ENCODE data around the gene SUPT3H.
"Not testable (repeated sequence)": the region's sequence is repeated elsewhere in the genome, so short reads cannot be mapped to it uniquely, and the experiment has no call there.

SUPT3H gene

DNA sequence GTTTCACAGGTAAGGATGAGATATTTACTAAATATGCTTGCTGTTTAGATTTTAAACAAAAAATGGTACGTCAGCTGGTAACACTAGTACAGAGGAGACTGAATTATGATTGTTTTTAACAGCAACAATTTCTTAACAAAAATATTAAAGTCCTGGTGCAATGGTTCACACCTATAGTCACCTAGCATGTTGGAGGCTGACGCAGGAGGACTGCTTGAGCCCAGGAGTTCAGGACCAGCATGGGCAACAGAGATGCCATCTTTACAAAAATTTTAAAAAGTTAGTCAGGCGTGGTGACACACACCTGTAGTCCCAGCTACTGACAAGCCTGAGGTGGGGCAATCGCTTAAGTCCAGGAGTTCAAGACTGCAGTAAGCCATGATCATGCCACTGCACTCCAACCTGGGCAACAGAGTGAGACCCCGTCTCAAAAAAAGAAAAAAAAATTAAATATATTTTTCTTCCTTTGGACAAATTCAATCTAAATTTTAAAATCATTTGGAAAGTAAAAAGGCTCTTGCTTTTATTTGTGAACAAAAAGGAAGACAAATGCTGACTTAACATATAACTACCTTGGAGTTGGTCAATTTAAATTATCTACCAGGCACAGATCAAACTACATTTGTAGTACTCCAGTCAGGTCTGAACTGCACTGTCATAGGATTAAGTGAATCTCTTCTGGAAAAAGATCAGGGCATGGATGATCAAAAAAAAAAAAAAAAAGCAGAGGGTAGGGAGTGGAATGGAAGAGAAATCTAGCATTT, 87.8 kb downstream of the SUPT3H start:
- Histone ChIP-seq H3K4me3 (no peak overlapping the region), H3K27ac (no peak overlapping the region)
- TF ChIP-seq, protein P1, sequence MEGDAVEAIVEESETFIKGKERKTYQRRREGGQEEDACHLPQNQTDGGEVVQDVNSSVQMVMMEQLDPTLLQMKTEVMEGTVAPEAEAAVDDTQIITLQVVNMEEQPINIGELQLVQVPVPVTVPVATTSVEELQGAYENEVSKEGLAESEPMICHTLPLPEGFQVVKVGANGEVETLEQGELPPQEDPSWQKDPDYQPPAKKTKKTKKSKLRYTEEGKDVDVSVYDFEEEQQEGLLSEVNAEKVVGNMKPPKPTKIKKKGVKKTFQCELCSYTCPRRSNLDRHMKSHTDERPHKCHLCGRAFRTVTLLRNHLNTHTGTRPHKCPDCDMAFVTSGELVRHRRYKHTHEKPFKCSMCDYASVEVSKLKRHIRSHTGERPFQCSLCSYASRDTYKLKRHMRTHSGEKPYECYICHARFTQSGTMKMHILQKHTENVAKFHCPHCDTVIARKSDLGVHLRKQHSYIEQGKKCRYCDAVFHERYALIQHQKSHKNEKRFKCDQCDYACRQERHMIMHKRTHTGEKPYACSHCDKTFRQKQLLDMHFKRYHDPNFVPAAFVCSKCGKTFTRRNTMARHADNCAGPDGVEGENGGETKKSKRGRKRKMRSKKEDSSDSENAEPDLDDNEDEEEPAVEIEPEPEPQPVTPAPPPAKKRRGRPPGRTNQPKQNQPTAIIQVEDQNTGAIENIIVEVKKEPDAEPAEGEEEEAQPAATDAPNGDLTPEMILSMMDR (IDR thresholded peaks at IDR 0.05): no peak
- no peak for DNase-seq (ENCODE audit: low spot score)

DNA sequence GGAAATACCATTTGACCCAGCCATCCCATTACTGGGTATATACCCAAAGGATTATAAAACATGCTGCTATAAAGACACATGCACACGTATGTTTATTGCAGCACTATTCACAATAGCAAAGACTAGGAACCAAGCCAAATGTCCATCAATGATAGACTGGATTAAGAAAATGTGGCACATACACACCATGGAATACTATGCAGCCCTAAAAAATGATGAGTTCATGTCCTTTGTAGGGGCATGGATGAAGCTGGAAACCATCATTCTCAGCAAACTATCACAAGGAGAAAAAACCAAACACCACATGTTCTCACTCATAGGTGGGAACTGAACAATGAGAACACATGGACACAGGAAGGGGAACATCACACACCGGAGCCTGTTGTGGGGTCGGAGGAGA, 91.0 kb downstream of the SUPT3H start:
- not testable (repeated sequence) for H3K4me3 ChIP-seq; H3K27ac ChIP-seq; DNase-seq (ENCODE audit: low spot score)

DNA sequence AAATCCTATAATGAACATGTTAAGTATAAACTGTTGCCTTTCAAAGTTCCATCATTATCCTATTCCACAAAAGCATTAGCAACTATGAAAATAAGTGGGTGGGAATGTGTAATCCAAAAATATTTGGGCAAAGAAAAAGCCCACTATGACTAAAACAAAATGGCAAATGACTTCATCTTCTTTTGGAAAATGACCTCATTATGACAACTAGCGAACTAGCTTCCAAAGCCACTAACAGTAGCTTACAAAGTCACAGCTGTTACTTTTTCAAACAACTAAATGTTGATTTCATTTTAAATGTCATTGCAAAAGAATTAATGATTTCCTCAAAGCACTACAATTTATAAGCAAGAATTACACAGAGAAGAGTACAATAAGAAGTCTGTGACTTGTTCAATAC, 99.4 kb downstream of the SUPT3H start:
- DNase-seq (ENCODE audit: low spot score): no peak

DNA sequence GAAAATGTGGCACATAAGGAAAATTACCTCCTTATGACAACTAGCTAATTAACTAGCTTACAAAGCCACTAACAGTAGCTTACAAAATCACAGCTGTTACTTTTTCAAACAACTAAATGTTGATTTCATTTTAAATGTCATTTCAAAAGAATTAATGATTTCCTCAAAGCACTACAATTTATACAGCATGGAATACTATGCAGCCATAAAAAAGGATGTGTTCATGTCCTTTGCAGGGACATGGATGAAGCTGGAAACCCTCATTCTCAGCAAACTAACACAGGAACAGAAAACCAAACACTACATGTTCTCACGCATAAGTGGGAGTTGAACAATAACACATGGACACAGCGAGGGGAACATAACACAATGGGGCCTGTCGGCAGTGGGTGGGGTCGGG, 100.0 kb downstream of the SUPT3H start:
- not testable (repeated sequence) for H3K4me3 ChIP-seq; DNase-seq (ENCODE audit: low spot score); H3K27ac ChIP-seq

More for the DNA sequence above, 99.4 kb downstream of the SUPT3H start:
- Histone ChIP-seq H3K27ac (no peak overlapping the region), H3K4me3 (no peak overlapping the region)
- TF ChIP-seq, protein P1 (IDR thresholded peaks at IDR 0.05): no peak

DNA sequence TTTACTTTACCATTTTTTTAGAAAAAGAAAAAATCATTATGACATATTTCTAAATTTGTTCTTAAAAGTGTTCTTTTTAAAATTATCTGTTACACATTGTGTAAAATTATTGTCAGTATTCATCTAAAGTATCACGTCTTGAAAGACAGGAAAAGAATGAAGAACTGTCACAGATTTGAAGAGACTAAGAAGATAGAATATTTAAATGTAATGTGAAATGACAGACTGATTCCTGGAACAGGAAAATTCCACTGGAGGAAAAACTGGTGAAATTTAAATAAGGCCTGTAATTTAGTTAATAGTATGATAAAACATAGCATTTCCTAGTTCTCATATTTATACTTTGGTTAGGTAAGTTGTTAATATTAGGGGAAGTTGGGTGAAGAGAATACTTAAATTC, 102.4 kb downstream of the SUPT3H start:
- TF ChIP-seq, protein P1 (IDR thresholded peaks at IDR 0.05): no peak
- no peak overlapping the region for H3K4me3 ChIP-seq
- no peak for DNase-seq (ENCODE audit: low spot score)
- no peak overlapping the region for H3K27ac ChIP-seq

DNA sequence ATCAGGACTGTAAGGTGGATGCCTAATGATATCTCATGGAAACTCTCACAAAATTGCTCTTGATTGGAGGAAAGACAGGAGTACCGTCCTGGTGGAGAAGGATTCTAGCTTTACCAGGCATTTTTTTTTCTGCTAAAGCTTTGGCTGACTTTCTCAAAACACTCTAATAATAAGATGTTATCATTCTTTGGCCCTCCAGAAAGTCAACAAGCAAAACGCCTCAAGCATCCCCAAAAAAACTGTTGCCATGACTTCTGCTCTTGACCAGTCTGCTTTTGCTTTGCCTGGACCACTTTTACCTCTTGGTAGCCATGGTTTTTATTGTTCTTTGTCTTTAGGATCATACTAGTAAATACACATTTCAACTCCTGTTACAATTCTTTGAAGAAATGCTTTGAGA, 105.1 kb downstream of the SUPT3H start:
- H3K4me3 ChIP-seq: no peak overlapping the region
- no peak for DNase-seq (ENCODE audit: low spot score)
- H3K27ac ChIP-seq: no peak overlapping the region
- TF ChIP-seq, protein P1 (IDR thresholded peaks at IDR 0.05): no peak

DNA sequence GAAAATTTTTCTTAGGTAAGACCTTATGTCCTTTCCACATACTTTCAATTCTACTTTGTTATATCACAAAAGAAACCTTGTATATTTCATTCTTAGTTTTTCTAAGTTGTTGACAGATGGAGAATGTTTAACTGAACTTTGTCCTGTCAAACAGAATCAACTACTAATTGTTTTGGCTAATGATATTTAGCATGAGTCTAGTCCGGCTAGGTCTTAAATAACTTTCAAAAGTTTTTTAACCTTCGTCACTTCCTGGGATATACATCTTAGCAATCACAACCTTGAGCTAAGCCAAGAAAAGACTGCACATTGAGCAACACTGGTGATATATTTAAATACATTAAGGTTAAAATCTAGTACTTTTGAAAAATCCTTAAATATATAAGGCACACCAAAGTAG, 112.5 kb downstream of the SUPT3H start:
- no peak overlapping the region for H3K27ac ChIP-seq
- DNase-seq (ENCODE audit: low spot score): no peak
- H3K4me3 ChIP-seq: no peak overlapping the region
- TF ChIP-seq, protein P1 (IDR thresholded peaks at IDR 0.05): no peak

DNA sequence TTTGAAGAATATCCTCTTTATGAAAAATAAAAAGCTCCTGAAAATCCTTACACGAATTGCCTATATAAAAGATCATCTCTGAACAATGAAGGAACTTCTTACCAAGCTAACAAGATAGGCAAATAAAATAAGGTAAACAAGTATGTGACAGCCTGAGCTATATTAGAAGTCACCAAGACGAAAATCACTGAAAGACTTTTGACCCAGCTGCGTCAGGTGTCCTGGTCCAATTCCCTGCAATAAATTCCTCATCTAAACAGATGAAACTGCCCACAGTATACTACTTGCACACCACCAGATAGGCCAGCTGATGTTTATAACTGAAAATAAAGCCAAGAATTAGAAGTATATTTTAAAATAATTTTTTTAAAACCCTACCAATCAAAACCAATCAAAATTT, 117.0 kb downstream of the SUPT3H start:
- H3K4me3 ChIP-seq: no peak overlapping the region
- no peak overlapping the region for H3K27ac ChIP-seq
- no peak for DNase-seq (ENCODE audit: low spot score)
- TF ChIP-seq, protein P1 (IDR thresholded peaks at IDR 0.05): no peak
